Adrenal gland (tissue), 12 donors: ENCODE results near the gene HDHD5. TPM values are rescaled to one million over a fixed set of nuclear protein-coding genes. Genes with fewer than 3 reads are reported as not detected.

Experiments
- DNase-seq, 7 donors: peaks; one replicate each; pipeline ENCODE4 v3.0.0-alpha.2; 2019 to 2020
- H3K27ac ChIP-seq, 5 donors: fragments of 200-600 bp; sonication (generic) in 4 of 5; 1 replicate in 3 of 5; 2 replicates in 2 of 5; pipeline versions ENCODE4 v1.5.1 to v1.8.0; 2016 to 2020; ENCODE audit warnings: mild to moderate bottlenecking in 1 of 5
- H3K27me3 ChIP-seq: fragments of 200-600 bp; 2 replicates; pipeline ENCODE4 v1.8.0; 2021
- H3K36me3 ChIP-seq, 2 donors: fragments of 200-600 bp; replicated peaks in 1 of 2; 1 replicate in 1 of 2; 2 replicates in 1 of 2; pipeline versions ENCODE4 v1.5.1 to v1.8.0; 2018 to 2022
- H3K4me1 ChIP-seq, 2 donors: fragments of 200-600 bp; replicated peaks in 1 of 2; 1 replicate in 1 of 2; 2 replicates in 1 of 2; pipeline versions ENCODE4 v1.5.1 to v1.8.0; 2018 to 2021
- H3K4me3 ChIP-seq, 4 donors: fragments of 200-600 bp; sonication (generic) in 3 of 4; one replicate each; pipeline ENCODE4 v1.5.1; 2016 to 2018
- H3K9me3 ChIP-seq, 3 donors: fragments of 200-600 bp; sonication (generic) in 1 of 3; replicated peaks in 1 of 3; 1 replicate in 2 of 3; 2 replicates in 1 of 3; pipeline versions ENCODE4 v1.5.1 to v1.8.0; 2016 to 2021
- POLR2A ChIP-seq, 2 donors: fragments of 450-650 bp; IDR thresholded peaks; one replicate each; pipeline ENCODE4 v1.6.1; 2017; ENCODE audit warnings: antibody characterized with exemption in 2 of 2, mild to moderate bottlenecking in 2 of 2, moderate library complexity in 1 of 2
- WGBS, 4 donors: extraction: QIAGEN DNeasy Blood & Tissue Kit in 2 of 4; methylation state at CpG; one replicate each; pipeline versions ENCODE4 v1.1.5 to v1.1.7; 2013 to 2017; 5-methylcytosine and 5-hydroxymethylcytosine counted together
- intact Hi-C, 2 donors: fragments of 100-400 bp; cut with DNase I; formaldehyde crosslinking; loops; one replicate each; pipeline versions ENCODE4 v1.14.1 to v1.15.0; 2022 to 2023
- polyA plus RNA-seq, 3 donors: library from polyadenylated mRNA; stranded (reverse); fragments of 200-250 nt in 2 of 3; fragments of 350-450 nt in 1 of 3; fragmentation: Illumina TruSeq in 1 of 3; extraction: RNeasy Lipid Tissue Mini Kit (QIAGEN cat#74804) in 1 of 3; gene quantifications; one replicate each; pipeline ENCODE4 v1.2.3, GENCODE V29; 2013 to 2014
- total RNA-seq, 9 donors: library from RNA; depleted of rRNA in 4 of 9; stranded (reverse); fragments of >200 nt in 4 of 9; fragments of 120-200 nt in 1 of 9; fragmentation: NEBNext Ultra II Directional in 1 of 9; extraction: Animal tissue kit (Norgen Biotek cat#: 25700) in 1 of 9; gene quantifications; one replicate each; pipeline versions ENCODE4 v1.1.0 to v1.2.4, GENCODE V29; 2013 to 2023
- TF ChIP-seq, protein P1 (sequence below), 6 experiments: fragments of 450-650 bp in 4 of 6; fragments of 200-600 bp in 2 of 6; sonication (generic) in 1 of 6; IDR thresholded peaks; 1 replicate in 5 of 6; 2 replicates in 1 of 6; pipeline versions ENCODE4 v1.5.1 to v1.8.0; 2016 to 2021; ENCODE audit warnings: antibody characterized with exemption in 6 of 6, mild to moderate bottlenecking in 2 of 6, moderate library complexity in 1 of 6
- donor health status: healthy with polysubstance abuse.
- donor health status: Bipolar disorder and iron deficiency.
- donor health status: DM: yes; HTN: yes; CAD: no.
- donor health status: DM: no; HTN: no; CAD: no.
- donor health status: DM: no; HTN: no; CAD: no.
- donor health status: DM: yes; HTN: yes; CAD: no.

The HDHD5 gene
- total and polyA plus RNA-seq, 12 donors, result 21.9 to 60.8 (median 43.2) TPM

- Histone ChIP-seq H3K4me1 (no peaks in the 10 kb centered on the region), H3K36me3 (peaks cover 0 to 52% of the 10 kb centered on the region in 2 donors), H3K4me3 (no peak overlapping the region), H3K27ac (no peak overlapping the region), H3K9me3 (no peaks in the 10 kb centered on the region), H3K27me3 (no peaks in the 10 kb centered on the region)
- WGBS, 4 donors, result 83 to 90% (median 86%) methylated on average over 2 to 8 of the region's 8 CpGs
- TF ChIP-seq, protein P1, sequence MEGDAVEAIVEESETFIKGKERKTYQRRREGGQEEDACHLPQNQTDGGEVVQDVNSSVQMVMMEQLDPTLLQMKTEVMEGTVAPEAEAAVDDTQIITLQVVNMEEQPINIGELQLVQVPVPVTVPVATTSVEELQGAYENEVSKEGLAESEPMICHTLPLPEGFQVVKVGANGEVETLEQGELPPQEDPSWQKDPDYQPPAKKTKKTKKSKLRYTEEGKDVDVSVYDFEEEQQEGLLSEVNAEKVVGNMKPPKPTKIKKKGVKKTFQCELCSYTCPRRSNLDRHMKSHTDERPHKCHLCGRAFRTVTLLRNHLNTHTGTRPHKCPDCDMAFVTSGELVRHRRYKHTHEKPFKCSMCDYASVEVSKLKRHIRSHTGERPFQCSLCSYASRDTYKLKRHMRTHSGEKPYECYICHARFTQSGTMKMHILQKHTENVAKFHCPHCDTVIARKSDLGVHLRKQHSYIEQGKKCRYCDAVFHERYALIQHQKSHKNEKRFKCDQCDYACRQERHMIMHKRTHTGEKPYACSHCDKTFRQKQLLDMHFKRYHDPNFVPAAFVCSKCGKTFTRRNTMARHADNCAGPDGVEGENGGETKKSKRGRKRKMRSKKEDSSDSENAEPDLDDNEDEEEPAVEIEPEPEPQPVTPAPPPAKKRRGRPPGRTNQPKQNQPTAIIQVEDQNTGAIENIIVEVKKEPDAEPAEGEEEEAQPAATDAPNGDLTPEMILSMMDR (IDR thresholded peaks at IDR 0.05), result no peak
- TF ChIP-seq POLR2A (IDR thresholded peaks at IDR 0.05), result no peak
- no peak for DNase-seq
- intact Hi-C loops, result no loop called here
Observed at GRCh38 chr22:17140022-17140421, 19.1 kb downstream of the HDHD5 start.

DNA sequence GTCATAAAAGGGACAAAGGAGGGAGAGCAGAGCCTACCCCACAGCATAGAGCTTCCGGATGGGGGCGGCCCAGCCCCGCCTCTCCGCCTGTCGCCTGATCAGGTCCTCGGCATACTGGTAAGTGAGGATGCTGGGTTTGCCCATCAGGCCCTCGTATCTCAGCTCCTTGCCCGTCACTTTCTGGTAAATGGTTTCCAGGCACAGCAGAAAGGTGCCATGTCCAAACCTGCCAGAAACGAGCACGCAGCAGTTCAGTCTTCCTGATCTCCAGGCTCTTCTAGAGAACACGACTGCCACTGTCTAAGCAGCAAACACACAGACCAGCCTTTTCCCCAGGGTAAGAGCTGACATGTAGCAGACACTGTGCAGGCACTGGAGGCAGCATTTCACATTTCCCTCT, 20.6 kb downstream of the HDHD5 start:
- intact Hi-C loops, result no loop called here
- peaks cover 0 to 41% of the 10 kb centered on the region in 2 donors for H3K36me3 ChIP-seq
- no peak for TF ChIP-seq POLR2A (IDR thresholded peaks at IDR 0.05)
- TF ChIP-seq, protein P1 (IDR thresholded peaks at IDR 0.05), result no peak
- WGBS, 4 donors, result 90 to 94% (median 90%) methylated on average over 11 of the region's 11 CpGs
- H3K4me1 ChIP-seq, result no peaks in the 10 kb centered on the region
- H3K27me3 ChIP-seq, result no peaks in the 10 kb centered on the region
- H3K9me3 ChIP-seq, result no peaks in the 10 kb centered on the region
- no peak for DNase-seq
- H3K27ac ChIP-seq, result no peak overlapping the region
- H3K4me3 ChIP-seq, result no peak overlapping the region

DNA sequence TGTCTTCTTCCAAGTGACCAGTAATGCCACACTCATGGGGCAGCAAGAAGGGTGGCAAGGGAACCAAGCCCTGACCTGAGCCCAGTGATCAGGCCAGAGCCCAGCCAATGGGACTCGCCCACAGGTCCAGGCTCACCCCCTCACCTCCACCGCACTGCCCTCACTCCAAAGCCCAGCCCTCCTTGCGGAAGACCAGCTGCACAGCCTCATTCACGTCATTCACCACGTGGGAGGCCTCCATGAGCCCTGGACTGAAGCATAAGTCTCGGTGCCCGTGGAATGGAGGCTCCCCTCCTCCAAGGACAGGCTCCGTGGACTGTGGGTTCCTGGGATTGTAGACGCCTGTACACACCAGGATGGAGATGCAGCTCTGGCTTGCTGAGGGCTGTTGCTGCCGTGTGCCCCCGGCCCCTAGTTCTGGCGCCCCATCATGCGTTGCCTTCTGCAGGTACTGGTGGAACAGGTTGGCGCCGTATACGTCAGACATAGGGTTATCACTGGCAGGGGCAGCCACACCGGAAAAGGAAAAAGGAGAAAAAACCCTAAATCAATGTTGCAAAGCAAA, 21.1 kb downstream of the HDHD5 start:
- H3K27me3 ChIP-seq, result no peaks in the 10 kb centered on the region
- DNase-seq, result no peak
- H3K36me3 ChIP-seq, result peaks cover 0 to 37% of the 10 kb centered on the region in 2 donors
- H3K27ac ChIP-seq, result no peak overlapping the region
- no peak overlapping the region for H3K4me3 ChIP-seq
- no peaks in the 10 kb centered on the region for H3K4me1 ChIP-seq
- no peaks in the 10 kb centered on the region for H3K9me3 ChIP-seq
- intact Hi-C loops, result no loop called here
- 88 to 96% (median 93%) methylated on average over 8 to 17 of the region's 17 CpGs for WGBS, 4 donors
- no peak for TF ChIP-seq POLR2A (IDR thresholded peaks at IDR 0.05)
- TF ChIP-seq, protein P1 (IDR thresholded peaks at IDR 0.05), result no peak

- no peak overlapping the region for H3K4me3 ChIP-seq
- no peaks in the 10 kb centered on the region for H3K9me3 ChIP-seq
- no peak for TF ChIP-seq POLR2A (IDR thresholded peaks at IDR 0.05)
- TF ChIP-seq, protein P1 (IDR thresholded peaks at IDR 0.05), result no peak
- H3K4me1 ChIP-seq, result no peaks in the 10 kb centered on the region
- no peak for DNase-seq
- WGBS, 4 donors, result 86 to 92% (median 90%) methylated on average over 4 of the region's 4 CpGs
- intact Hi-C loops, result no loop called here
- no peak overlapping the region for H3K27ac ChIP-seq
- H3K27me3 ChIP-seq, result no peaks in the 10 kb centered on the region
- H3K36me3 ChIP-seq, result peaks cover 0 to 29% of the 10 kb centered on the region in 2 donors
Observed at GRCh38 chr22:17137170-17137569, 21.9 kb downstream of the HDHD5 start.
